SH-SY5Y (cell line): ENCODE measurements around the gene M1AP.

Experiments
- GATA2 ChIP-seq: IDR thresholded peaks from 2 replicates; pipeline ENCODE4 v1.6.1; 2011; ENCODE audit warnings: mild to moderate bottlenecking, low read depth, low read length
- GATA3 ChIP-seq: IDR thresholded peaks from 2 replicates; pipeline ENCODE4 v1.6.1; 2011; ENCODE audit warnings: low read depth, mild to moderate bottlenecking, low read length, moderate library complexity

Gene M1AP

DNA sequence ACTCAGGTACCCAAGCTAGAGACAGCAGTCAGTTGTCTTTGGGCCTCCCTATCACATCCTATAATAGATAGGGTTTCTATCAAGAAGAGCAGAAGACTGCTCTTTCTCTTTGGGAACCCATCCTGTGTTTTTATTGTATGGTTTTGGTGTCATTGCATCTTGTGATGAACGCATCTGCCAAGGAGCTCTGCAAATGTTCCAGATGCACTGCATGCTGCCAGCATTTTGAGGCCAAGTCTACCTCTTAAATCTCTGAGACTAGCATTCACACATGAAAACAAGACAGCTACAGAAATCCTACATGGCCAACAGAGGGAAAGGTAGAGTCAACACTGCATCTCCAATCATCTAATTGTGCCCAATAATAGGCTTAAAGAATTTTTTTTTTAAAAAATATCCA lies 20.0 kb upstream of the M1AP start:
- TF ChIP-seq GATA2 (no peak), GATA3 (no peak)

DNA sequence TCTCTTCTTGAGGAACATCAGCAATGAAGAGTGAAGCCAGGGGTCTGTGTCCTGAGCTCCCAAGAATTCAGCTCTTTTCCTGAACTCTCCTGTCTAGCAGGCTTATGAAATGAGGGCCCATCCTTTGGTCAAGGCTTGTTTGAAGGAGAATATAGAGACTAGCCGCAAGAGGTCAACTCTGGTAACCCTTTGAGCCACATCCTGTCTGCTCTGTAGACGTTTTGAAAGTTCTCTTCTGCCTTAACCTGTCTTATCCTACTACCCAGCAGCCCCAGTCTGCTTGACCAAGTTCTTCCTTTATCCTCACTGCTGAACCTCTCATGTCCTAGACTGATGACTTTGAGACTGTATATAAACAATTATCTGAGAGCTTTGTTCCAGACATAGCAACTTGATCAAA lies 11.3 kb upstream of the M1AP start:
- no peak for TF ChIP-seq GATA2
- TF ChIP-seq GATA3, result no peak

DNA sequence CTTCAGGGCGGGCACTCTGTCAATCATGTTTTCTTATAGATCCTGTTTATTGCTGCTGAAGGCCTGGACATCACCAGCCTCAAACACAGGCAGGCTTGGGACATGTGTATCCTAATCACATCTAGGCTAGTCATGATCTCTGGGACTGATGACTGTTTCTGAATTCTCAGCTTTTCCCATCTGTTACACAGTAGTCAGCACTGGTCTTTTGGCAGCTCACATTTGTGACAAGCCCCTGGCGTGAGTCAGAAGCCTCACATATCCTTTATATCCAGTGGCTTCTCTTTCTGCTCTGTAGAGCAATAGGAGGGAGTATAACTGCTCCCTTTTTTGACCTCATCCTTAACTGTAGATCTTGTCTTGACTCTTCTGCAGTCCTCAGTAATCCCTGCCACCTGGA lies 10.4 kb upstream of the M1AP start:
- TF ChIP-seq GATA3, result no peak
- no peak for TF ChIP-seq GATA2

DNA sequence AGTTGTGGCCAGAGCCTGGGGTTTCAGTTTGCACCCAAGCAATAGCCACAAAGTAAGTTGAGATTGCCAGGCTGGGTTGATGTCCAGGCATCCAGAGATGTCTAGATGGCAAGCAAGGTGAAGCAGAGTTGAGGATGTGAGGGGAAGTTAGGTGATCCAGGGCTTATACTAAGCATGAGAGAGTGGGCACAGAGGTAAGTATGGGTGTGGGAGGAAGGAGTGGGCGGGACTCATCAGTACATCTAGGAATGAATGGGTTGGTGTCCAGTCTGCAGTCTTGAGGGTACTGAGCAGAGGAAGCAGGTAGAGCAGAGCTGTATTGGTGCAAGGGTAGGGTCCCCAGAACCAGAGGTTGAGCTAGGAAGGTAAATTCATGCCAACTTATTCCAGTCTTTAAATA lies 7.4 kb upstream of the M1AP start:
- TF ChIP-seq GATA2, result no peak
- TF ChIP-seq GATA3, result no peak

DNA sequence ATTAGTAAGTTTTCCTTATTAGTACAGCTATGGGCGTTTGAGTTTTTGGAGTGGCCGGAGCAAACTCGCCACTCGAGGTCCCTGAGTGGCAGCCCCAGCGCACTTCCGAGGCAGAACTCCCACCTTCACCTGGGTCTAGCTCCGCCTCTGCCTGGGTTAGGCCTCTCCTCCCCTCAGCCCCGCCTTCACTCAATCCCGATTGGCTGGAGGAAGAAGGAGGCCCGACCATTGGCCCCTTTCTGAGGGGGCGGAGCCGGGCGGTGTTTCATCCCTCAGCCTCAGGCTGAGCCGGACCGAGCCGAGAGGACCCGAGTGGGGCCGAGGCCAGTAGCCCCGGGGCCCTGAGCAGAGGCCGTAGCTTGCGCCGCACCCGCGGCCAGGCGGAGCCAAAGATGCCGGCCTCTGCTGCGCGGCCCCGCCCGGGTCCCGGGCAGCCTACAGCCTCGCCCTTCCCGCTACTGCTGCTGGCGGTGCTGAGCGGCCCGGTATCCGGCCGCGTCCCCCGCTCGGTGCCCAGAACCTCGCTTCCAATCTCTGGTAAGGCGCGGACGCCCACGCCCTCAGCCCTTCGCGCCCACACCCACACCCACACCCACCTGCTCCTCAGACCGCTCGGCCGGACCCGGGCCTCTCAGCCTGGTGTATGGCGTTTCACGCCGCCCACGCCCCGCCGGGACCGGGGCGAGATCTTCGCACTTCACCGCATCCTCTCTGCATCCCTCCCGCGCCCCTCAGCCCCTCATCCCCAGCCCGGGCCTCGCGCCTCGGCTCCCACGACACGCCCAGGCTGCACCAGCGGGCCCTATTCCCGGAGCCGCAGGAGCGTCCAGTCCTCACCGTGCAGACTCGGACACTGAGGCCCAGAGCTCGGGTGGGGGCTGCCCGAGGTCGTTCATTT lies 6.1 kb upstream of the M1AP start, which contains the start of gene SEMA4F:
SEMA4F (plus strand) TSS at position 263 of the 898 bp plus-strand sequence; CDS start at position 393, 130 bp downstream.
- TF ChIP-seq GATA3, result no peak
- TF ChIP-seq GATA2, result no peak

DNA sequence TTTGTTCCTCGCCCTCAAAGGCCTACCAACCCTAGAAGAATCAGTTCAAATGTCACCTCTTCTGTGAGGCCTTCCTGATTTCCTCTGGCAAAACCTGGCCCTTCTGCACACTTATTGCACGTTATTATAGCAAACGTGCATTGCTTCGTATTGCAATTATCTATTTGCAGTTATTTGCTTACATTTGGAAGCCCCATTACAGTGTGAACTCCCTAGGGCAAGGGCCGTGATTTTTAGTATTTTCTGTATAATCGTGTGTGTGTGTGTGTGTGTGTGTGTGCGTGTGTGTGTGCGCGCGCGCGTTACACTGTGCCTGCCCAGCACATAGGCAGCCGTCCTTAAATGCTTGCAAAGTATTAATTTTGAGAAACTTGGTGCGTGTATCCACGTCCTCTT lies 5.5 kb upstream of the M1AP start:
- TF ChIP-seq GATA2 (no peak), GATA3 (no peak)

DNA sequence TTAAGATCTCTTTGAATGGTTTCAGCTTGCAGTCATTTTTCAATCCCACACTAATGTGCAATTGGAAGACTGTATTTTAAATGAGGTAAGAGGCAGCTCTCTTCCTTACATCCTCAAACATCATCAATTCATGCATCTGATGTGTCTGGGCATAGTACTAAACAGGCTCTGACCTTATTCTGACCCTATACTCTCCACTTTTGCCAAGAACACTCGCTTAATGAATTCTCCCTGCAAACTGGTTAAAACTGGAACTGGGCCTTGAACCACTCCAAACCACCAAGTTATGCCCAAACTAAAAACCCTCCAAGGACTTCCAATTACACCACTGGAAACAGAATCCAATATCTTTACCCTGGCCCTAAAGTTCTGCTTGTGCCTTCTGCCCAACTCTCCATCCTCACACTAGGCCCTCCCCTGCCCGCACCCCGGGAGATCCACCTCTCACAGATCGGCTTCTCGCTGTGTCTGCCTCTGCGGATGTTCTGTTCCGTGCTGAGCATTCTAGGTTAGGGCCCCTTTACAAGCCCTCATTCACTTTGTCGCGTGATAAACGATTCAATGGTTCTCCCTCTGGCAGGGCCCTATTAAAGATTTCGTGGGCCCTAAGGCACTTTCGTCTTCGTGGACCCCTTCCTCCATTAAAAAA lies 1.2 kb downstream of the M1AP start:
- no peak for TF ChIP-seq GATA2
- TF ChIP-seq GATA3, result no peak

DNA sequence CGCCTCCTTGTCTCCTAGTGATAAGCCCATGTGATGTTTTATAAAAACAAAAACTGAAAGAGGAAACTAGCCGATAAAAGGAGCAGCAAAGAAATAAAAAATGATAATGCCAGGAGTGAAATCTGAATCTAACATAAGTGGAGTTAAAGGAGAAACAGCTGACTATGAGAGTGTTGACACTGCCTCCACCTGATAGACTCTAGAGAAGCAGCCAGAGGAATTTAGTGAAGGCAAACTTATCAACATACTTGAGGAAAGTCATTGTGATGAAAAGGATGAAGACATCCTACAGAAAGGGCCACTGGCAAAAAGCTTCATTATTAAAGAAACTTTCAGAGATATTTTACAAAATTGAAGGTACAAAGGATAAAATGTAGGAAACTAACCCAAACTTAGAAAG lies 1.9 kb downstream of the M1AP start:
- no peak for TF ChIP-seq GATA2
- no peak for TF ChIP-seq GATA3

DNA sequence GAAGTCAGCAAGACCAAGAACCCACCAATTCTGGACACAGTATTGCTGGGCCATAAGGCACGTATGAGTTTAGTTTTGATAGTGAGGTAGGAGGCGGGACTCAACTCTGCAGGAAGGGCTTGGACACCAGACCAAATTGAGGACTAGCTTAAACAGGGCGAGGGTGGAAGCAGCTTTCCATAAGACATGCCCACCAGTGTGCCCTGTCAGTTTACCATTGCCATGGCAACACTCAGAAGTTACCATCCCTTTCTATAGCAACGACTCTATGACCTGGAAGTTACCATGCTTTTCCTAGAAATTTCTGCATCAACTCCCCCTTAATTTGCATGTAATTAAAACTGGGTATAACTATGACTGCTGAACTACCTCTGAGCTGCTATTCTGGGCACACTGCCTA lies 2.8 kb downstream of the M1AP start:
- no peak for TF ChIP-seq GATA3
- no peak for TF ChIP-seq GATA2

DNA sequence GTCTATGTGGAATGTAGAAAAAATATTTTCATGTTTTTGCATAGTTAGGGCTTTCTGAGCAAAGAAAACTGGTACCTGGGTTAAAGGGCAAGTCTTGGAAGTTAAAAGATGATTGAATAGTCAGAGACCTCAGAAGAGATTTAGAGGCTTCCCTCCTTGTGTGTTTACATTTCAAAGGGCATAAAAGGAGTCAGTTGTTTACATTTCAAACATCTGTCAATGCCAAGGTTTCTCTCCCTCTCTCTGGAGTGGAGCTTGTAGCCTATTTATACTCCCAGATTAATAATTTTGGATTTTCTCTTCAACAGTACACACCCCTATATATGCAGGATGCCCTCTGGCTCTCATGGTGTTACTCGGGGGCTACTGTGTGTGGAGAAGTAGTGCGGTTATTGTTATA lies 8.6 kb downstream of the M1AP start:
- no peak for TF ChIP-seq GATA3
- TF ChIP-seq GATA2, result no peak

DNA sequence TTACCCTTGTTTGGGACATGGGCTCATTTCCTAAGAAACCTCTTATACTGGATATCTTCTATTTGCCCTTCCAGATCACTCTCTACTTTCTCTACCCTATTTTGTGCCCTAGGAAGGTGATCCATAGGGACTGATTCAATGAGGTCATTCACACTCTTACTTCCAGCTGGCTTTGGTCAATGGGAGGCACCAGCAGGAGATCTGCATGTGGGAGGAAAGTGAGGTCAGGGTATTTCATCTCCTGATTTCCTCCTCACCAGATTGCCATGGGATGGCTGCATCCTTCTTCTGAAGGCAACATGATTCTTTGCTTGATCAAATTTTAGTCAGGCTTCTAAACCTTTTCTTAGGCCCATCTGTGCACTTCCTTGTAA lies 15.2 kb downstream of the M1AP start:
- TF ChIP-seq GATA2 (no peak), GATA3 (no peak)

DNA sequence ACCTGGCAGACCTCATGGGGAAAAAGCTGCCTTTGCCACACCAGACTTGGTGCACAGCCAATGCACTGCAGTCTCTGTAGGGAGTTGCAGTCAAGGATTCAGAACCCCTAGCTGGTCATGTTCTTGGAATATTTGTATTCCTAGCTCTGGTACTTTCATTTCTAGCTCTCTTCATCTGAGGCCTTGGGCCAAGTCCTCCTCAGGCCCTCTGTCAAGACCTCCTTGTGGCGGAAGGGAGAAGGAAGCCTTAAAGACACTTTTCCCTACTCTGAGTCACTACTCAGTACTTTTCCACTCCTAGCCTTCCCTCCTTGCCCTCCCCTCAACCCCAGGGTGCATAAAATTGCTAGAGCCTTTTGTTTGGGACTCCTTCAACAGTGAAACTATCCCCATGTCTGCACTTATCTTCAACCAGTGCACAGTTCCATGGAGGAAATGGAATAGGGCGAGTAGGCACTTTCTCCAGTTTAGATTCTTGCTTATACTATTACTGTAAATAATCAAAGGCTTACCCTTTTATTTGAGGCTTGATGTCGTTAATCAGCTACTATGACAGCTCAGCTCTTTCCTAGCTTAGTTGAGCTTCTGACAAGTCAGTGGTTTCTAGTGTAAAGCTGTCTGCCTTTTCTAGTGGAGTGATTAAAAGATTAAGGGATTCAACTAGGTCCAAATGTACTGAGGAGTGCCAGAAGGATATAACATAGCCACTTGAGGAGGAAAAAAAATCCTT lies 15.8 kb downstream of the M1AP start:
- TF ChIP-seq GATA3, result no peak
- no peak for TF ChIP-seq GATA2

DNA sequence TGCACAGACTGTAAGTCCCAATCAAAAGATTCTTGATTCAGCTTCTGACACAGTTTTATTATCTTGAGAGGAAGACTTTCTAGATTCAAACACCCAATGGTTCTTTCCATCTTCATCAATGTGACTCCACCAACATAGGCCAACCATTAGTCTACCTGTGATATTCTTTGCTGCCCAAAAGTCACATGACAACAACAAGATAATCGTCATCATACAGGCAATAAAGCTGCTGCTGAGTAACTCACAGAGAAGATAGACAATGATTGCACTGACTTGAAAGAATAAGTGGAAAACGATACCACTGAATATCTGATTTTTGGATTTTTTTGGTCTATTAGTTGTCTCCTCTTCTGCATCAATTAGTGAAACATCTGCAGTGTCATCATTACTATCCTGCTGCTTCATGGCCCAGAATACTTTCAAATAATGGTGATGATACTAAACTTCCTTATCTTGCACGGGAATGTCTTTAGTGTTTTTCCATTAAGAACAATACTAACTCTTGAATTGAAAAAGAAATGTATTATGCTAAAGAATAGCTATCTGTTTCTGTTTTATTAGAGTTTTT lies 19.5 kb downstream of the M1AP start:
- TF ChIP-seq GATA2 (no peak), GATA3 (no peak)

DNA sequence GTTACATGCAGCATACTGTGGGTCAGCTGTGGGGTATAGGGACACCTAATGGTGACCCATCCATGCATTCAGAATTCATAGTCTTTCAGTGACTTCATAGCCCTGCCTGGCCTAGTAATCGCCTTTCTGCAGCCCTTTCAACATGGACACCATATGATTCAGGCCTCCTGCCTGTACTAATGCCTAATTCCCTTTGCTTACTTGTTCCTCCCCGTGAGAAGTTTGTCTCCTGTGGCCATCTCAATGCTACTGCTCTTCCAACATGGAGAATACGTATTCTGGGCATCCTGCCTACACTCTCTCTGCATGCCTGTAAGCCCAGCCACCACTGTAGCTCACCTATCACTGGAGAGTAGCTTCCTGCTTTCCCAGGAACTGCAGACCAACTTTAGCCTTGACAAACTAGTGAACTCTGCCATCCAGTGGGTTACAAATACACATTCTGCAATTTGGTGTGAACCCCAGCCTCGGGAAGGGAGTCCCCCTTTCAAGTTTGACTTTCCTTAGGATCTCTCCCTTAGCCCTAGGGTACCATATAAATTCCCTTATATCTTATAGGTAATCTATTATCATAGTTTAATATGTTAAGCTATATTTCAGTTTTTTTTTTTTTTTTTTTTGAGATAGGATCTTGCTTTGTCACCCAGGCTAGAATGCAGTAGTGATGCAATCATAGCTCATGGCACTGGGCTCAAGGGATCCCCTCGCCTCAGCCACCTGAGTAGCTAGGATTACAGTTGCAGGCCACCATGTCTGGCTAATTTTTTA lies 22.3 kb downstream of the M1AP start:
- TF ChIP-seq GATA3 (no peak), GATA2 (no peak)
